SU-DHL-6 (cell line): ENCODE data around the gene STRA8.

ENCODE experiments used
- H2AFZ ChIP-seq: fragments of 200-600 bp; sonication (generic); 2 replicates; pipeline ENCODE4 v1.6.1; 2014; ENCODE audit warnings: low read depth, mild to moderate bottlenecking, moderate library complexity, mixed read lengths, antibody characterized with exemption, low read length; ENCODE audit not compliant: severe bottlenecking
- H3F3A ChIP-seq: fragments of 200-600 bp; shearing (Covaris generic); 2 replicates; pipeline ENCODE4 v1.6.0; 2016; ENCODE audit warnings: antibody characterized with exemption, mild to moderate bottlenecking; ENCODE audit not compliant: insufficient read depth
- H3K27ac ChIP-seq: fragments of 200-600 bp; sonication (generic); 2 replicates; pipeline ENCODE4 v1.5.1; 2016; ENCODE audit warnings: low read depth, mild to moderate bottlenecking, low read length, moderate library complexity, mixed read lengths
- H3K27me3 ChIP-seq: fragments of 200-600 bp; sonication (generic), shearing (Covaris generic); 2 replicates; pipeline ENCODE4 v1.6.0; 2014; ENCODE audit warnings: mild to moderate bottlenecking, low read length
- H3K36me3 ChIP-seq: fragments of 200-600 bp; sonication (generic); 2 replicates; pipeline ENCODE4 v1.6.1; 2014; ENCODE audit warnings: mild to moderate bottlenecking, low read length, mixed read lengths
- H3K4me2 ChIP-seq: fragments of 300-600, 200-600 bp; shearing (Covaris generic), sonication (generic); 2 replicates; pipeline ENCODE4 v1.6.0; 2014; ENCODE audit warnings: low read length, low read depth, mild to moderate bottlenecking; ENCODE audit not compliant: poor library complexity, severe bottlenecking
- H3K4me3 ChIP-seq: fragments of 200-600 bp; sonication (generic); 2 replicates; pipeline ENCODE4 v1.5.1; 2014; ENCODE audit warnings: antibody characterized with exemption, low read length, mild to moderate bottlenecking, mixed read lengths; ENCODE audit not compliant: insufficient read depth, poor library complexity, severe bottlenecking
- H3K79me2 ChIP-seq: fragments of 200-600 bp; sonication (generic); 2 replicates; pipeline ENCODE4 v1.6.1; 2014; ENCODE audit warnings: mild to moderate bottlenecking, low read length, moderate library complexity; ENCODE audit not compliant: insufficient read depth
- H3K9ac ChIP-seq: fragments of 200-600 bp; sonication (generic); 2 replicates; pipeline ENCODE4 v1.7.0; 2014; ENCODE audit warnings: mild to moderate bottlenecking, low read length
- H3K9me2 ChIP-seq: fragments of 200-600 bp; sonication (generic); replicated peaks from 2 replicates; pipeline ENCODE4 v1.6.1; 2014; ENCODE audit warnings: low read length; ENCODE audit not compliant: insufficient read depth
- H3K9me3 ChIP-seq: fragments of 200-600 bp; sonication (generic); 2 replicates; pipeline ENCODE4 v1.6.1; 2014; ENCODE audit warnings: low read length, mixed read lengths; ENCODE audit not compliant: insufficient read depth
- H4K20me1 ChIP-seq: fragments of 200-600 bp; sonication (generic); 2 replicates; pipeline ENCODE4 v1.6.1; 2014; ENCODE audit warnings: low read depth, mild to moderate bottlenecking, antibody characterized with exemption, low read length, moderate library complexity, mixed read lengths
- CTCF ChIP-seq: fragments of 200-600 bp; sonication (generic); IDR thresholded peaks from one replicate; pipeline ENCODE4 v1.5.1; 2017; ENCODE audit warnings: antibody characterized with exemption, mild to moderate bottlenecking, low read length, moderate library complexity; ENCODE audit not compliant: insufficient read depth, poor library complexity, severe bottlenecking
- EZH2phosphoT487 ChIP-seq: fragments of 200-600 bp; sonication (generic), shearing (Covaris generic); conservative IDR thresholded peaks from 2 replicates; pipeline ENCODE4 v1.6.1; 2018; ENCODE audit warnings: mild to moderate bottlenecking, antibody characterized with exemption, low read length, moderate library complexity, mixed read lengths

The STRA8 gene

GRCh38 chr7:135273581-135273980 is 39.9 kb downstream of the STRA8 start:
- no peaks in the 10 kb centered on the region for H3K9me2 ChIP-seq
- no peak overlapping the region for H3K4me3 ChIP-seq
- H3K4me2 ChIP-seq: no peak overlapping the region
- TF ChIP-seq CTCF (no peak), EZH2phosphoT487 (no peak)
- H3K27me3 ChIP-seq: no peaks in the 10 kb centered on the region
- no peaks in the 10 kb centered on the region for H3K9me3 ChIP-seq
- H3K36me3 ChIP-seq: no peaks in the 10 kb centered on the region
- no peak overlapping the region for H3K9ac ChIP-seq
- no peak overlapping the region for H3K27ac ChIP-seq
- H4K20me1 ChIP-seq: no peaks in the 10 kb centered on the region
- H3K79me2 ChIP-seq: no peaks in the 10 kb centered on the region
- H2AFZ ChIP-seq: no peak overlapping the region
- no peaks in the 10 kb centered on the region for H3F3A ChIP-seq

- Histone ChIP-seq H3K4me2 (no peak overlapping the region), H3K4me3 (no peak overlapping the region), H3K9me2 (no peaks in the 10 kb centered on the region), H3K27ac (no peak overlapping the region), H3F3A (no peaks in the 10 kb centered on the region), H3K9me3 (no peaks in the 10 kb centered on the region), H2AFZ (no peak overlapping the region), H3K27me3 (no peaks in the 10 kb centered on the region), H4K20me1 (no peaks in the 10 kb centered on the region), H3K79me2 (no peaks in the 10 kb centered on the region), H3K36me3 (no peaks in the 10 kb centered on the region), H3K9ac (no peak overlapping the region)
- TF ChIP-seq CTCF (peak; percentile 49), EZH2phosphoT487 (no peak)
Observed at GRCh38 chr7:135274495-135275268, 41.0 kb downstream of the STRA8 start.

GRCh38 chr7:135275971-135276580 is 42.4 kb downstream of the STRA8 start:
- no peaks in the 10 kb centered on the region for H4K20me1 ChIP-seq
- no peaks in the 10 kb centered on the region for H3F3A ChIP-seq
- no peaks in the 10 kb centered on the region for H3K36me3 ChIP-seq
- no peak overlapping the region for H2AFZ ChIP-seq
- no peaks in the 10 kb centered on the region for H3K27me3 ChIP-seq
- H3K9ac ChIP-seq: no peak overlapping the region
- no peaks in the 10 kb centered on the region for H3K9me2 ChIP-seq
- H3K27ac ChIP-seq: no peak overlapping the region
- H3K4me3 ChIP-seq: no peak overlapping the region
- TF ChIP-seq EZH2phosphoT487: no peak
- no peak for TF ChIP-seq CTCF
- no peaks in the 10 kb centered on the region for H3K9me3 ChIP-seq
- H3K79me2 ChIP-seq: no peaks in the 10 kb centered on the region
- no peak overlapping the region for H3K4me2 ChIP-seq
